ENCODE data around the gene ZNF205.

ZNF205 gene

DNA sequence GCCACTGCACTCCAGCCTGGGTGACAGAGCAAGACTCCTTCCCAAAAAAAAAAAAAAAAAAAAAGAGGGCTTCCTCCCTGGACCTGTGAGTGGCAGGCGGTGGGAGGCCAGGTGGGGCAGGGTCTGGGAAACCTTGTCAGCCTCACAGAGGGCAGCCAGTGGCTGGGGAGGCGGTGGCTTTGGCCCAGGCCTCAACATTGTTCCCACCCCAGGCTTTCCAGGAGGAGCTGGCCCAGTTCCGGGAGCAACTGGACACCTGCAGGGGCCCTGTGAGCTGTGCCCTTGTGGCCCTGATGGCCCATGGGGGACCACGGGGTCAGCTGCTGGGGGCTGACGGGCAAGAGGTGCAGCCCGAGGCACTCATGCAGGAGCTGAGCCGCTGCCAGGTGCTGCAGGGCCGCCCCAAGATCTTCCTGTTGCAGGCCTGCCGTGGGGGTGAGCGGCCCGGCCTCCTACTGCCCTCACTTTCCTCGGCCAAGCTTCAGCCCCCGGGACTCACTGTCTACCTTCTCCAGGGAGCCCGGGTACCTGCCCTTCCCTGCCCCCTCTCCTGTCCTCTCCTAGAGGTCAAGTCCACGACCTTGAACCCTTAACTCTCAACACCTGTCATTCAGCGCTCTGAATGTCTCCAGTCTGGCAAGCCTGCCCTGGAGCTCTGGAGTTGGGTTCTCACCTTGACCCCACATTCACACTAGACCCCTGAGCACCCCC is 34.8 kb downstream of the ZNF205 start:
- H3K9me2 ChIP-seq (ENCODE audit: low read depth, low read length), result no peaks in the 10 kb centered on the region
- H3K9ac ChIP-seq (ENCODE audit: low read length), result no peak overlapping the region
- H3K4me3 ChIP-seq (ENCODE audit: low read depth, low read length, poor library complexity, severe bottlenecking), result no peak overlapping the region
- H2AFZ ChIP-seq (ENCODE audit: low read length), result no peak overlapping the region
- peaks cover 4% of the 10 kb centered on the region for H3K36me3 ChIP-seq (ENCODE audit: insufficient read depth, low read length)
- no peak for TF ChIP-seq EZH2 (IDR thresholded peaks at IDR 0.05; ENCODE audit: borderline replicate concordance, low read length)
- TF ChIP-seq, protein P1, sequence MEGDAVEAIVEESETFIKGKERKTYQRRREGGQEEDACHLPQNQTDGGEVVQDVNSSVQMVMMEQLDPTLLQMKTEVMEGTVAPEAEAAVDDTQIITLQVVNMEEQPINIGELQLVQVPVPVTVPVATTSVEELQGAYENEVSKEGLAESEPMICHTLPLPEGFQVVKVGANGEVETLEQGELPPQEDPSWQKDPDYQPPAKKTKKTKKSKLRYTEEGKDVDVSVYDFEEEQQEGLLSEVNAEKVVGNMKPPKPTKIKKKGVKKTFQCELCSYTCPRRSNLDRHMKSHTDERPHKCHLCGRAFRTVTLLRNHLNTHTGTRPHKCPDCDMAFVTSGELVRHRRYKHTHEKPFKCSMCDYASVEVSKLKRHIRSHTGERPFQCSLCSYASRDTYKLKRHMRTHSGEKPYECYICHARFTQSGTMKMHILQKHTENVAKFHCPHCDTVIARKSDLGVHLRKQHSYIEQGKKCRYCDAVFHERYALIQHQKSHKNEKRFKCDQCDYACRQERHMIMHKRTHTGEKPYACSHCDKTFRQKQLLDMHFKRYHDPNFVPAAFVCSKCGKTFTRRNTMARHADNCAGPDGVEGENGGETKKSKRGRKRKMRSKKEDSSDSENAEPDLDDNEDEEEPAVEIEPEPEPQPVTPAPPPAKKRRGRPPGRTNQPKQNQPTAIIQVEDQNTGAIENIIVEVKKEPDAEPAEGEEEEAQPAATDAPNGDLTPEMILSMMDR (IDR thresholded peaks at IDR 0.05; ENCODE audit: low read length), result no peak
- H3K79me2 ChIP-seq (ENCODE audit: insufficient read depth, low read length), result no peaks in the 10 kb centered on the region
- no peak overlapping the region for H3K4me2 ChIP-seq (ENCODE audit: low read length)
- H4K20me1 ChIP-seq (ENCODE audit: insufficient read depth, low read length), result no peaks in the 10 kb centered on the region
- peaks cover 18% of the 10 kb centered on the region for H3K4me1 ChIP-seq (ENCODE audit: insufficient read depth, low read length, severe bottlenecking)
- no peaks in the 10 kb centered on the region for H3F3A ChIP-seq (ENCODE audit: insufficient read depth, low read length)
- no peak overlapping the region for H3K27ac ChIP-seq (ENCODE audit: low read depth, low read length, poor library complexity, severe bottlenecking)
- H3K9me3 ChIP-seq (ENCODE audit: low read length), result no peaks in the 10 kb centered on the region
- H3K27me3 ChIP-seq (ENCODE audit: insufficient read depth, low read length), result peaks cover 16% of the 10 kb centered on the region; the same call in 1 of the 2 replicates

DNA sequence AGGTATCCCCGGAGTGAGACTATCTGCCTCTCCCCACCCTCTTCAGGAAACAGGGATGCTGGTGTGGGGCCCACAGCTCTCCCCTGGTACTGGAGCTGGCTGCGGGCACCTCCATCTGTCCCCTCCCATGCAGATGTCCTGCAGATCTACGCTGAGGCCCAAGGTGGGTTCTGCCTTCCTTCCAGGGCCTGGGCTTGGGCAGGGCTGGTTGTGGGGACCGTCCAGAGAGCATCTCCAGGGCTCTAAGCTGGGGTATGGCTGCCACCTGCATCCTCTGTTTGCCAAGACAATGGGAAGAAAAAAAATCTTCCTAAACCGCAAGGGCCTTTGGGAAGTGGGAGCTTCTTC is 35.3 kb downstream of the ZNF205 start:
- peaks cover 21% of the 10 kb centered on the region for H3K4me1 ChIP-seq (ENCODE audit: insufficient read depth, low read length, severe bottlenecking)
- no peaks in the 10 kb centered on the region for H3K9me3 ChIP-seq (ENCODE audit: low read length)
- peaks cover 16% of the 10 kb centered on the region; the same call in 1 of the 2 replicates for H3K27me3 ChIP-seq (ENCODE audit: insufficient read depth, low read length)
- no peak overlapping the region for H3K4me3 ChIP-seq (ENCODE audit: low read depth, low read length, poor library complexity, severe bottlenecking)
- H3K27ac ChIP-seq (ENCODE audit: low read depth, low read length, poor library complexity, severe bottlenecking), result no peak overlapping the region
- H3K79me2 ChIP-seq (ENCODE audit: insufficient read depth, low read length), result no peaks in the 10 kb centered on the region
- TF ChIP-seq, protein P1 (IDR thresholded peaks at IDR 0.05; ENCODE audit: low read length), result no peak
- no peak for TF ChIP-seq EZH2 (IDR thresholded peaks at IDR 0.05; ENCODE audit: borderline replicate concordance, low read length)
- H2AFZ ChIP-seq (ENCODE audit: low read length), result no peak overlapping the region
- H3K9me2 ChIP-seq (ENCODE audit: low read depth, low read length), result no peaks in the 10 kb centered on the region
- no peaks in the 10 kb centered on the region for H3F3A ChIP-seq (ENCODE audit: insufficient read depth, low read length)
- H4K20me1 ChIP-seq (ENCODE audit: insufficient read depth, low read length), result no peaks in the 10 kb centered on the region
- no peak overlapping the region for H3K9ac ChIP-seq (ENCODE audit: low read length)
- H3K36me3 ChIP-seq (ENCODE audit: insufficient read depth, low read length), result no peaks in the 10 kb centered on the region
- no peak overlapping the region for H3K4me2 ChIP-seq (ENCODE audit: low read length)

DNA sequence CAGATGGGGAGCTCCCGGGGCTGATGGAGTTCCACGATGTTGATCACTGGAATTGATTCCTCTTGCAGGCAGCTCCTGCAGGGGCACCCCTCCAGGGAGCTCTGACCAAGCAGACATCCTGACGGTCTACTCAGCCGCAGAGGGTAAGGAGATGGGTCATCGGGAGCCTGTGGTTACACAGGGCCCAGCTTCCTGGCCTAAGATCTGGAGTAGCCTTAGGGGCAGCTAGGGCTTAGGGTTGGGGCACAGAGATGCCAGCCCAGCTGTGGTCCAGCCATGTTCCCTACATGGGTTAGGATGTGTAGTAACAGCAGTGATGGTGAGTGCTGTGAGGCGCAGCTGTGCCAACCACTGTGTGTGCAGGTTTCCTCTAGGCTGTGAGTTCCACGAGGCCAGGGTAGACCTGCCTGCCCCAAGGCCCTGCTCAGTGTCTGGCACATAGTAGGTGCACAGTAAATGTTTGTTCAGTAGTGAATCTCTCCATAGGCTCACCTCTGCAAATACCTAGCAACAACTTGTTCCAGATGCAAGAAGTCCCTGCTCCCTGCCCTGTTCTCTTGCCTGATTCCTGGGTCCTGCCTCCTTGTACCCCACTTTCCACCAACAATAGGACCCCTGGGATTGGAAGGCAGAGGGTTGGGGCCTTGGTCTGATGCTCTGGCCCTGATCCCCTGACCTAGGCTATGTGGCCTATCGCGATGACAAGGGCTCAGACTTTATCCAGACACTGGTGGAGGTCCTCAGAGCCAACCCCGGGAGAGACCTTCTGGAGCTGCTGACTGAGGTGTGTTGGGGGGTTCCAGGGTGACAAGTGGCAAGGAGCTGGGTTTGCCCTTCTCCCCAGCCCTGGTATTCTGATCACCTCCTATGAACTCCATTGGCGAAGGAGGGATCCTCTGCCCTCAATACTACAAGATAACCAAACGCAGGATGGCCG is 36.1 kb downstream of the ZNF205 start:
- H3K4me3 ChIP-seq (ENCODE audit: low read depth, low read length, poor library complexity, severe bottlenecking), result no peak overlapping the region
- no peaks in the 10 kb centered on the region for H3F3A ChIP-seq (ENCODE audit: insufficient read depth, low read length)
- TF ChIP-seq, protein P1 (IDR thresholded peaks at IDR 0.05; ENCODE audit: low read length), result no peak
- TF ChIP-seq EZH2 (IDR thresholded peaks at IDR 0.05; ENCODE audit: borderline replicate concordance, low read length), result no peak
- no peaks in the 10 kb centered on the region for H3K79me2 ChIP-seq (ENCODE audit: insufficient read depth, low read length)
- H3K9me2 ChIP-seq (ENCODE audit: low read depth, low read length), result no peaks in the 10 kb centered on the region
- no peak overlapping the region for H2AFZ ChIP-seq (ENCODE audit: low read length)
- no peaks in the 10 kb centered on the region for H3K9me3 ChIP-seq (ENCODE audit: low read length)
- no peak overlapping the region for H3K27ac ChIP-seq (ENCODE audit: low read depth, low read length, poor library complexity, severe bottlenecking)
- H3K36me3 ChIP-seq (ENCODE audit: insufficient read depth, low read length), result no peaks in the 10 kb centered on the region
- H3K9ac ChIP-seq (ENCODE audit: low read length), result no peak overlapping the region
- H4K20me1 ChIP-seq (ENCODE audit: insufficient read depth, low read length), result no peaks in the 10 kb centered on the region
- H3K4me1 ChIP-seq (ENCODE audit: insufficient read depth, low read length, severe bottlenecking), result peaks cover 21% of the 10 kb centered on the region
- peaks cover 16% of the 10 kb centered on the region; the same call in 1 of the 2 replicates for H3K27me3 ChIP-seq (ENCODE audit: insufficient read depth, low read length)
- no peak overlapping the region for H3K4me2 ChIP-seq (ENCODE audit: low read length)
